Panc1 (cell line): Measurements from ENCODE around the gene SBK2. TPM values are rescaled to one million over a fixed set of nuclear protein-coding genes. Genes with fewer than 3 reads are reported as not detected.

Experiments
- ATAC-seq: fragments of 200-7000 bp; cut with Tn5 transposase; 2 replicates; pipeline ENCODE4 v1.9.1; 2020; ENCODE audit warnings: mild to moderate bottlenecking, moderate library complexity
- BruUV-seq: library from RNA; stranded (reverse); fragments of 400-500 nt; replicated peaks from 2 replicates; lab custom pipeline; 2021; lab: Mats Ljungman, UMichigan
- CTCF ChIA-PET: fragments of 300-600 bp; sonication (Branson Sonifier 250); formaldehyde crosslinking; loops from one replicate; lab custom pipeline; 2022; ENCODE audit warnings: antibody characterized with exemption; lab: Charles Lee
- POLR2A ChIA-PET: fragments of 300-600 bp; sonication (Branson Sonifier 250); formaldehyde crosslinking; loops from one replicate; lab custom pipeline; 2022; ENCODE audit warnings: antibody characterized with exemption; lab: Charles Lee
- DNase-seq: peaks from one replicate; pipeline ENCODE4 v3.0.0-alpha.2; 2010; ENCODE audit warnings: low read depth, low spot score
- H3K27ac ChIP-seq: 2 replicates; pipeline ENCODE4 v1.5.1; 2011; ENCODE audit warnings: mild to moderate bottlenecking, low read length, inconsistent platforms
- H3K27me3 ChIP-seq: fragments of 200-500 bp; sonication (Bioruptor generic); 2 replicates; pipeline ENCODE4 v1.6.0; 2014; ENCODE audit warnings: low read length, inconsistent platforms; ENCODE audit not compliant: control insufficient read depth, insufficient read depth
- H3K36me3 ChIP-seq: fragments of 200-500 bp; sonication (Bioruptor generic); 2 replicates; pipeline ENCODE4 v1.5.1; 2014; ENCODE audit warnings: inconsistent platforms, mild to moderate bottlenecking, low read length, moderate library complexity; ENCODE audit not compliant: control insufficient read depth, insufficient read depth
- H3K4me1 ChIP-seq: 2 replicates; pipeline ENCODE4 v1.5.1; 2011; ENCODE audit warnings: inconsistent platforms, mild to moderate bottlenecking, low read length, moderate library complexity; ENCODE audit not compliant: control insufficient read depth, insufficient read depth
- H3K4me3 ChIP-seq, 2 experiments: 2 replicates each; pipeline ENCODE4 v1.5.1; 2011 to 2012; ENCODE audit warnings: low read depth in 2 of 2, low read length in 2 of 2, mild to moderate bottlenecking in 2 of 2, inconsistent platforms in 1 of 2, moderate library complexity in 1 of 2
- H3K9me3 ChIP-seq: fragments of 200-500 bp; sonication (Bioruptor generic); 2 replicates; pipeline ENCODE4 v1.5.1; 2014; ENCODE audit warnings: low read depth, mild to moderate bottlenecking, inconsistent platforms, low read length, moderate library complexity; ENCODE audit not compliant: control insufficient read depth, insufficient read depth
- CTCF ChIP-seq: fragments of 450-650 bp; IDR thresholded peaks from 2 replicates; pipeline ENCODE4 v1.5.1; 2017; ENCODE audit warnings: mild to moderate bottlenecking
- POLR2AphosphoS5 ChIP-seq: IDR thresholded peaks from 2 replicates; pipeline ENCODE4 v1.6.1; 2012; ENCODE audit warnings: mild to moderate bottlenecking, low read depth, low read length, moderate library complexity
- REST ChIP-seq, 2 experiments: IDR thresholded peaks; 2 replicates each; pipeline ENCODE4 v1.6.1; 2011 to 2012; ENCODE audit warnings: low read depth in 2 of 2, control low read depth in 1 of 2, low read length in 1 of 2, mild to moderate bottlenecking in 1 of 2, moderate library complexity in 1 of 2; ENCODE audit not compliant: insufficient read depth in 1 of 2
- SIN3A ChIP-seq: IDR thresholded peaks from 2 replicates; pipeline ENCODE4 v1.6.1; 2012; ENCODE audit warnings: low read depth, mild to moderate bottlenecking, low read length, moderate library complexity, borderline replicate concordance; ENCODE audit not compliant: insufficient read depth
- TCF7L2 ChIP-seq: IDR thresholded peaks from 2 replicates; pipeline ENCODE4 v1.6.1; 2011; ENCODE audit warnings: mild to moderate bottlenecking, low read depth, low read length, inconsistent platforms
- in situ Hi-C: cut with HindIII; loops from 2 replicates; pipeline ENCODE4 v1.10.0; 2016; ENCODE audit warnings: low sequenced_read_pairs, low pct_unique_long_range_greater_than_20kb
- intact Hi-C: fragments of 100-400 bp; cut with micrococcal nuclease; formaldehyde crosslinking; loops from one replicate; pipeline ENCODE4 v1.10.0; 2022; ENCODE audit not compliant: unreplicated experiment
- total RNA-seq: library from RNA; stranded (reverse); gene quantifications from one replicate; pipeline ENCODE4 v1.2.1, GENCODE V29; 2021; ENCODE audit not compliant: unreplicated experiment

SBK2 gene
- total RNA-seq, 1 experiment from 2014 or later, result 0.69 TPM

GRCh38 chr19:55503502-55504251 lies 33.3 kb downstream of the SBK2 start:
- Histone ChIP-seq H3K9me3 (no peaks in the 10 kb centered on the region), H3K27me3 (no peaks in the 10 kb centered on the region), H3K36me3 (no peaks in the 10 kb centered on the region), H3K4me1 (no peaks in the 10 kb centered on the region), H3K4me3 (peak overlapping the region; percentile 39 to 59), H3K27ac (peak overlapping the region; percentile 50)
- no TSS peak for BruUV-seq
- TF ChIP-seq CTCF (peak; percentile 99), TCF7L2 (no peak)
- DNase-seq (peak; percentile 83), ATAC-seq (peak; percentile 97)
- ChIA-PET CTCF (interaction anchor here (0.6 to 1.7 kb wide), 13 partner anchors 8 to 363 kb away, joined by 3 to 31 read pairs (median 5); partner anchors contain the start of genes ZNF628 and ZNF784), POLR2A (interaction anchor here (0.6 kb wide), 1 partner anchor 10 kb away, joined by 5 read pairs; no protein-coding TSS in a partner anchor)
- in situ Hi-C loops, result no loop called here
- intact Hi-C loops, result no loop called here

GRCh38 chr19:55503157-55503501 lies 33.8 kb downstream of the SBK2 start:
- no TSS peak for BruUV-seq
- ATAC-seq, result no peak
- in situ Hi-C loops, result no loop called here
- no peaks in the 10 kb centered on the region for H3K9me3 ChIP-seq
- DNase-seq, result no peak
- intact Hi-C loops, result no loop called here
- ChIA-PET CTCF (interaction anchor here (1.7 kb wide), 1 partner anchor 36 kb away, joined by 31 read pairs; no protein-coding TSS in a partner anchor), POLR2A (no interaction called here)
- TF ChIP-seq TCF7L2 (no peak), SIN3A (no peak), REST (IDR thresholded peaks at IDR 0.05; ENCODE audit: insufficient read depth in 1 of 2, low read depth in 2 of 2, low read length in 1 of 2) (no peak), CTCF (no peak), POLR2AphosphoS5 (no peak)
- no peaks in the 10 kb centered on the region for H3K27me3 ChIP-seq
- no peak overlapping the region for H3K4me3 ChIP-seq
- H3K36me3 ChIP-seq, result no peaks in the 10 kb centered on the region
- H3K4me1 ChIP-seq, result no peaks in the 10 kb centered on the region
- no peak overlapping the region for H3K27ac ChIP-seq
